IgD-negative memory B cell (primary cell): Measurements from ENCODE around the gene MACROH2A2. TPM values are rescaled to one million over a fixed set of nuclear protein-coding genes. Genes with fewer than 3 reads are reported as not detected.
"Not testable (repeated sequence)": the region's sequence is repeated elsewhere in the genome, so short reads cannot be mapped to it uniquely, and the experiment has no call there.

Source experiments
- H3K27ac Mint-ChIP-seq, 3 donors: one replicate each; pipeline ENCODE4 v1.8.0; 2020 to 2022; ENCODE audit warnings: mild to moderate bottlenecking in 3 of 3, mixed read lengths in 3 of 3, moderate library complexity in 1 of 3
- H3K27me3 Mint-ChIP-seq: one replicate; pipeline ENCODE4 v1.8.0; 2021; ENCODE audit warnings: mixed read lengths
- H3K36me3 Mint-ChIP-seq: one replicate; pipeline ENCODE4 v1.8.0; 2020; ENCODE audit warnings: mild to moderate bottlenecking, mixed read lengths
- H3K4me1 Mint-ChIP-seq, 3 donors: one replicate each; pipeline ENCODE4 v1.8.0; 2020 to 2022; ENCODE audit warnings: mixed read lengths in 3 of 3, mild to moderate bottlenecking in 1 of 3
- H3K4me3 Mint-ChIP-seq, 4 donors: one replicate each; pipeline ENCODE4 v1.8.0; 2020 to 2022; ENCODE audit warnings: mild to moderate bottlenecking in 4 of 4, mixed read lengths in 4 of 4, moderate library complexity in 3 of 4
- H3K9me3 Mint-ChIP-seq, 3 donors: one replicate each; pipeline ENCODE4 v1.8.0; 2020 to 2021; ENCODE audit warnings: mixed read lengths in 3 of 3, mild to moderate bottlenecking in 1 of 3
- polyA plus RNA-seq: library from polyadenylated mRNA; unstranded; fragments of 300-500 nt; fragmentation: Illumina TruSeq; gene quantifications from one replicate; pipeline ENCODE4 v1.2.3, GENCODE V29; 2021

Gene MACROH2A2
- polyA plus RNA-seq, 1 donor from 2014 or later: not detected

GRCh38 chr10:70084189-70084588 lies 31.5 kb downstream of the MACROH2A2 start:
- Mint-ChIP-seq H3K36me3 (no peaks in the 10 kb centered on the region), H3K27me3 (peaks cover 6% of the 10 kb centered on the region), H3K9me3 (no peaks in the 10 kb centered on the region), H3K4me3 (no peak overlapping the region), H3K4me1 (peaks cover 0 to 3% (median 0%) of the 10 kb centered on the region in 3 donors), H3K27ac (no peak overlapping the region)

DNA sequence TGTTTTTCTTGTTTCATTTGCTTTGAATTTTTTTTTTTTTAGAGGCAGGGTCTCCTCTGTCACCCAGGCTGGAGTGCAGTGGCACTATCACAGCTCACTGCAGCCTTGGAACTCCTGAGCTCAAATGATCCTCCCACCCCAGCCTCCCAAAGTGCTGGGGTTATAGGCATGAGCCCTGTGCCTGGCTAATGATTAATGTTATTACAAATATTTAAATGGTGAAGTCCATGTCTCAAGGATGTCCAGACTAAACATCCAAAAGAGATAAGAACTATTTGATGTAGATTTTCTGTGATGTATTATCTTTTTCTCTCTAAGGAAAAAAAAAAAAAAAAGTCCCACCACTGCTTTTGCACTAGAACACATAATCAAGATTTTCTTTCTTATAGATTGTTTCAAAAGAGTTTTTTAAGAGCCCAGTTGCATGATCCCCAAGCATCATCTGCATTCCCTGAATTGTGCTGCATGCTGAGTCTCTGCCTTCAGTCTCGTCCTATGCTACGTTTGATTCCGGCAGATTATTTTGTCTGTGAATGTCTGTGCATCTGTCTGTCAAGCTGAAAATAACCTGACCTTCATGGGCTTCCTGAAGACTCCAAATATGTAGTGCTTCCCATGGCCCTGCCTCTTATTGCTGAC lies 33.4 kb downstream of the MACROH2A2 start:
- H3K36me3 Mint-ChIP-seq: no peaks in the 10 kb centered on the region
- no peak overlapping the region for H3K27ac Mint-ChIP-seq
- H3K27me3 Mint-ChIP-seq: peaks cover 2% of the 10 kb centered on the region
- no peaks in the 10 kb centered on the region for H3K4me1 Mint-ChIP-seq
- no peak overlapping the region for H3K4me3 Mint-ChIP-seq
- H3K9me3 Mint-ChIP-seq: no peaks in the 10 kb centered on the region

- Mint-ChIP-seq H3K27me3 (peaks cover 2% of the 10 kb centered on the region), H3K27ac (no peak overlapping the region), H3K36me3 (no peaks in the 10 kb centered on the region), H3K4me3 (no peak overlapping the region), H3K9me3 (no peaks in the 10 kb centered on the region), H3K4me1 (no peaks in the 10 kb centered on the region)
These were observed 35.1 kb downstream of the MACROH2A2 start for GRCh38 chr10:70087616-70088307.

DNA sequence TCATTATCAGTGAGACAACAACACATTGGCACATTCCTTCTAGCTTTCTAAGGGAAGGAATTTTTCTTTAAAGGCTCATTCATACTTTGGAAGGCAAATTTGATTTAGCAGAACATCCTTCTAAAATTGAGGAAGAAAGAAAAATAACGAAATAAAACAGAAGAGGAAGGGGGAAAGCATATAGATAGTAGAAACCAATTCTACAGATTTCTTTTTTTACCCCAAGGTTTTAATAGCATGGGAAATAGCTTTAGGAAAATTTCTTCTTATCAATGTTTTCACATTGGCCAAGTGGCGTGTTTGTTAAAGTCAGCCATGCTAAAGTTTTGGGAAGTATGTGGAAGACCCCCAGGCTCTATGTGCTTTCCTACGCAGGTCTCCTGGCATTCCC lies 35.7 kb downstream of the MACROH2A2 start:
- H3K36me3 Mint-ChIP-seq: no peaks in the 10 kb centered on the region
- H3K27me3 Mint-ChIP-seq: peaks cover 2% of the 10 kb centered on the region
- H3K27ac Mint-ChIP-seq: no peak overlapping the region
- no peaks in the 10 kb centered on the region for H3K9me3 Mint-ChIP-seq
- H3K4me3 Mint-ChIP-seq: no peak overlapping the region
- no peaks in the 10 kb centered on the region for H3K4me1 Mint-ChIP-seq

GRCh38 chr10:70090013-70090412 lies 37.4 kb downstream of the MACROH2A2 start:
- H3K9me3 Mint-ChIP-seq: no peaks in the 10 kb centered on the region
- no peak overlapping the region for H3K4me3 Mint-ChIP-seq
- H3K27ac Mint-ChIP-seq: no peak overlapping the region
- H3K36me3 Mint-ChIP-seq: no peaks in the 10 kb centered on the region
- no peaks in the 10 kb centered on the region for H3K4me1 Mint-ChIP-seq
- H3K27me3 Mint-ChIP-seq: peaks cover 4% of the 10 kb centered on the region

- H3K9me3 Mint-ChIP-seq: no peaks in the 10 kb centered on the region
- H3K4me3 Mint-ChIP-seq: no peak overlapping the region
- H3K4me1 Mint-ChIP-seq: no peaks in the 10 kb centered on the region
- H3K27me3 Mint-ChIP-seq: peaks cover 4% of the 10 kb centered on the region
- no peak overlapping the region for H3K27ac Mint-ChIP-seq
- no peaks in the 10 kb centered on the region for H3K36me3 Mint-ChIP-seq
These were observed 38.3 kb downstream of the MACROH2A2 start for GRCh38 chr10:70090951-70091350.

DNA sequence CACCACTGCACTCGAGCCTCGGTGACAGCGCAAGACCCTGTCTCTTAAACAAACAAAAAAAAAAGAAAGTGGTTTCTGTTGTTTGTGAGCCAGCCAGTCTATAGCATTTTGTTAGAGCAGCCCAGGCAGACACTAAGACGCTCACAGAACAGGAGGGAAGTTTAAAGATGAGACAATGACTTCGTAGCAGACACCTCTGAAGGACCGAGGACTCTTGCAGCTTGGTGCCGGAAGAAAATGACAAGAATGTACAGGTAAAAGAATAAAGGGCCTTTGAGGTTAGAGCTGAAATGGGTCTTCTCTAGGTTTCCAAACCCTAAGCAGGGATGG lies 39.7 kb downstream of the MACROH2A2 start:
- Mint-ChIP-seq H3K27me3 (peaks cover 5% of the 10 kb centered on the region), H3K9me3 (no peaks in the 10 kb centered on the region), H3K4me1 (no peaks in the 10 kb centered on the region), H3K27ac (peak overlapping the region in 2 of 3 donors; percentile 13 to 67), H3K36me3 (no peaks in the 10 kb centered on the region), H3K4me3 (peak overlapping the region in 2 of 4 donors; percentile 28 to 88)

DNA sequence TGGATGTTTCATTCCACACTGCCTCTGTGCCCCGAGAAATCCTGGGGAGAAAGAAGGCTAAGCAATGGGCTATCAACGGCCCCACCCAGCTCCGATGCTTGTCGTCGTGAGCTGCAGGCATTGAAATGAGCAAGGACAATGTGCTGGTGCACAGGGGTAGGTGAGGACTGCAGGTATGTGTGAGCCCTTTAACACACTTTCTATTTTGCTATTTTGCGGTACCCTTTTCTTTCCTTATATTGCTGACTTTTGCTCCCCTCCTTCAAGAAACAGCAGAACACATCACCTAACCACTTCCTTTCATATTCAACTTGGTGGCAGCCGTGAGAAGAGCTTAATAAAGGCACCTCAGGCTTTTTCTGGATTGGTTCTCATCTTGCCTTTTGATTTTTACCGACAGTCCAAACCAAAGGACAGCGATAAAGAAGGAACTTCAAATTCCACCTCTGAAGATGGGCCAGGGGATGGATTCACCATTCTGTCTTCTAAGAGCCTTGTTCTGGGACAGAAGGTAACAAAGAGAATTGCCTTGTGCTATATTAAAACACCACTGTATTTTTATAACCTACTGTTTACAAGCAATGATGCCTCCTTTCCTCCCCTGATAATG lies 40.8 kb downstream of the MACROH2A2 start:
- Mint-ChIP-seq H3K4me1 (no peaks in the 10 kb centered on the region), H3K9me3 (no peaks in the 10 kb centered on the region), H3K27ac (no peak overlapping the region), H3K27me3 (peaks cover 7% of the 10 kb centered on the region), H3K4me3 (no peak overlapping the region), H3K36me3 (no peaks in the 10 kb centered on the region)

DNA sequence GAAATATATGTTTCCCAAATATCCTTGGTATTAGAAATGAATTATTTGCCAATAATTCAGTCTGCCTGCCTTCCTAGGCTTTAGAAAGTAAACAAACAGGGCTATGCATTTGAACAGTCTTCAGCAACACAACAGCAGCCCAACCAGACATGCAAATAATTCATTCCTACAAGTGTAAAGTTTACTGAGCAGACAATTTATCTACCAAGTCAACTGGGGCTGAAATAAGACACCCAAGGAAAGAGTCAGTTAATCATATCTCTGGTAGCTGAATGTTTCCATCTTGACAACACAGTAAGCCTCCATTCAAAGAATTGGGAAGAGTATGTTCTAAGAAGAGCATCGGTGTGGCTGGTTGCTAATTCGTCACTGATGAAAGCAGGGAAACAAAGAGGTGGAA lies 41.6 kb downstream of the MACROH2A2 start:
- Mint-ChIP-seq H3K9me3 (no peaks in the 10 kb centered on the region), H3K4me3 (no peak overlapping the region), H3K36me3 (no peaks in the 10 kb centered on the region), H3K27ac (no peak overlapping the region), H3K4me1 (no peaks in the 10 kb centered on the region), H3K27me3 (peaks cover 7% of the 10 kb centered on the region)

DNA sequence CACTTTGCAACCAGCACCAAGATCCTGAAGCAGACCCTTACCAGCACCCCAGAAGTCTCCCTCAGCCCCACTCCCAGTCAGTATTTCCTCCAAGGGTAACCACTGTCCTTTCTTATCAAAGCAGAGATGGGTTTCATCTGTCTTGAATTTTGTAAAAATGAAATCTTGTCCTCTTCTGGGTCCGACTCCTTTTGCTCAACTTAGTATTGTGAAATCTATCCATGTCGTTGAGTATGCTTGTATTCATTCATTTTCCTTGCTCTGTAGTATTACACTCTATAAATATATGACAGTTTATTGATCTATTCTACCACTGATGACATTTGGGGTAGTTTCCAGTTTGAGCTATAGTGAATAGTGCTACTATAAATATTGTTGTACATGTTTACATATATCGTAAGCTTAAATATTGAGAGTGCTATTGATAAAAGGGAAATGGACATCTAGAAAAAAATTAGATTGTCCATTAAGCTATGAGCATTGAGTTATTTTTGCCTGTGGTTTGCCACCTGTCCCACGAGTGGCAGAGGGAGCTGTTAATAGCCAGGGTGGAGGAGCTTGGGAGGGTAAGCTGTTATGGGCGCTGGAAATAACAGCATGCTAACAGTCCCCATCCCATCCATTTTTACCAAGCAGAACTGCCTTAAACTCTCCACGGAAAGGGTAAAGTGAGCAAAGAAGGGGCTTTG lies 43.5 kb downstream of the MACROH2A2 start:
- H3K27ac Mint-ChIP-seq: no peak overlapping the region
- H3K27me3 Mint-ChIP-seq: peaks cover 5% of the 10 kb centered on the region
- H3K36me3 Mint-ChIP-seq: no peaks in the 10 kb centered on the region
- no peaks in the 10 kb centered on the region for H3K4me1 Mint-ChIP-seq
- no peak overlapping the region for H3K4me3 Mint-ChIP-seq
- no peaks in the 10 kb centered on the region for H3K9me3 Mint-ChIP-seq

GRCh38 chr10:70096705-70097420 lies 44.2 kb downstream of the MACROH2A2 start:
- peaks cover 5% of the 10 kb centered on the region for H3K27me3 Mint-ChIP-seq
- no peak overlapping the region for H3K4me3 Mint-ChIP-seq
- no peaks in the 10 kb centered on the region for H3K36me3 Mint-ChIP-seq
- no peak overlapping the region for H3K27ac Mint-ChIP-seq
- peaks cover 0 to 4% (median 0%) of the 10 kb centered on the region in 3 donors for H3K9me3 Mint-ChIP-seq
- no peaks in the 10 kb centered on the region for H3K4me1 Mint-ChIP-seq

- no peaks in the 10 kb centered on the region for H3K36me3 Mint-ChIP-seq
- no peak overlapping the region for H3K27ac Mint-ChIP-seq
These were observed 44.8 kb downstream of the MACROH2A2 start for GRCh38 chr10:70097459-70097858.

DNA sequence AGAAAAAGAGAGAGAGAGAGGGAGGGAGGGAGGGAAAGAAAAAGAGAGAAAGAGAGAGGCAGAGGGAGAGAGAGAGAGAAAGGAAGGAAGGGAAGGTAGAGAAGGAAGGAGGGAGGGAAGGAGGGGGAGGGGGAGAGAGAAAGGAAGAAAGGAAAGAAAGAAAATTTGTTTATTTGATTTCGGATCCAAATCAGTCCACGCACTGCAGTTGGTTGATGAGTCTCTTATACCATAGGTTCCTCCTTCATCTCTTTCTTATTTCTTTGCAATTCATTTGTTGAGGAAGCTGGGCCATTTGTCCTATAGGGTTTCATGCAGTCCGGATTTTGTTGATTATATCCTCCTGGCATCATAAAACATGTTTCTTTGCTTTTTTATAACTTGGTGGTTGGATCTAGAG lies 45.6 kb downstream of the MACROH2A2 start:
- Mint-ChIP-seq H3K27me3 (peaks cover 5% of the 10 kb centered on the region), H3K36me3 (no peaks in the 10 kb centered on the region), H3K27ac (no peak overlapping the region), H3K4me1 (no peaks in the 10 kb centered on the region), H3K9me3 (peaks cover 0 to 4% (median 0%) of the 10 kb centered on the region in 3 donors), H3K4me3 (no peak overlapping the region)

More at GRCh38 chr10:70097459-70097858, 44.8 kb downstream of the MACROH2A2 start:
- H3K9me3 Mint-ChIP-seq: peaks cover 0 to 4% (median 0%) of the 10 kb centered on the region in 3 donors
- peaks cover 5% of the 10 kb centered on the region for H3K27me3 Mint-ChIP-seq
- H3K4me3 Mint-ChIP-seq: no peak overlapping the region
- no peaks in the 10 kb centered on the region for H3K4me1 Mint-ChIP-seq

DNA sequence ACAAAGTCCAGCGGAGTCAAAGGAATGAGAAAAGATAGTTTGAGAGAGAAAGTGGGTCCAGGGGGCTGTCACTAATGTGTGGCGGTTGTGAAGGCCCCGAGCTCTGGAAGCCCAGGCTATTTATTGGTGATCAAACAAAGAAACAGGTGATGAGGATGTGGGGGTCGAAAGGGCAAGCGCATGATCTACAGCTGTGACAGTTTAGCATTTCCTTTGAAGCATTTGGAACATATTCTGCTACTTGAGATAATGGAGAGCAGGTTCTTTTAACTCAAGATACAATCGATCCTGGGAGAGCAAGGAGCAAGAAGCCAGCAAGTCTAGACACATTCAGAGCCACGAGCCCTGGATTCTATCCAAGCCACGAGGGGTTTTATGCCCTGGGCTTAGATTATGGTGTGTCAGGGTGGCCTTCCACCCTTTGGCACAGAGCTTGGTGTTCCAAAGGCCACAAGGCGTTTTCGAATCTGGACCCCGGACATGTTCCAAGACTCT lies 48.5 kb downstream of the MACROH2A2 start:
- not testable (repeated sequence) for H3K36me3 Mint-ChIP-seq, H3K4me1 Mint-ChIP-seq, H3K27me3 Mint-ChIP-seq, H3K4me3 Mint-ChIP-seq, H3K9me3 Mint-ChIP-seq
- H3K27ac Mint-ChIP-seq: peak overlapping the region in 1 of 3 donors; percentile 71

DNA sequence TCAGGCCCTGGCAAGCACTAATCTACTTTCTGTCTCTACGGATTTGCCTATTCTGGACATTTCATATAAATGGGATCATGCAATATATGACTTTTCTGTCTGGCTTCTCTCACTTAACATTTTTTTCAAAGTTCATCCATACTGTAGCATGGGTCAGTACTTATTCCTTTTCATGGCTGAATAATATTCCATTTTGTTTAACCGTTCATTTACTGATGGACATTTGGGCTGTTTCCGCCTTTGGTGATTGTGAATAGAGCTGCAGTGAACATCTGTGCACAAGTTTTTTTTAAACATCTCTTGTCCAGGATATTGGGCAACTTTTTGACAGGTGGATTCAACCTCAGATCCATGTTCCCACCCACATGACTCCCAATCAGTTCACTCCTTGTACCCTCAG lies 49.0 kb downstream of the MACROH2A2 start:
- H3K4me3 Mint-ChIP-seq: no peak overlapping the region
- peaks cover 0 to 4% (median 0%) of the 10 kb centered on the region in 3 donors for H3K9me3 Mint-ChIP-seq
- H3K27ac Mint-ChIP-seq: no peak overlapping the region
- H3K27me3 Mint-ChIP-seq: peaks cover 3% of the 10 kb centered on the region
- no peaks in the 10 kb centered on the region for H3K4me1 Mint-ChIP-seq
- no peaks in the 10 kb centered on the region for H3K36me3 Mint-ChIP-seq
